ENCODE data around the gene FBN2. TPM values are rescaled to one million over a fixed set of nuclear protein-coding genes. Genes with fewer than 3 reads are reported as not detected.

The FBN2 gene
- total and polyA plus RNA-seq, 2 of the 4 experiments (the other 2 are of a cell fraction), result 26.7 to 69.0 TPM

GRCh38 chr5:128339585-128339984, 198.5 kb downstream of the FBN2 start:
- intact Hi-C loops (cut with micrococcal nuclease), result no loop called here
- Histone ChIP-seq H3K27me3 (ENCODE audit: control insufficient read depth, insufficient read depth, low read length) (no peaks in the 10 kb centered on the region), H3K4me3 (ENCODE audit: insufficient read depth, low read depth, low read length) (no peak overlapping the region), H3K9ac (ENCODE audit: low read depth, low read length) (no peak overlapping the region), H2BK15ac (ENCODE audit: low read depth, low read length) (no peak overlapping the region), H3K4me2 (ENCODE audit: low read depth, low read length) (no peak overlapping the region), H2AFZ (replicated peaks; ENCODE audit: low read length, poor library complexity) (no peak overlapping the region), H4K8ac (ENCODE audit: low read depth in 2 of 2, low read length in 2 of 2) (no peak overlapping the region), H2AK9ac (replicated peaks; ENCODE audit: low read depth, low read length, poor library complexity) (no peak overlapping the region), H3K23ac (ENCODE audit: low read depth, low read length) (no peak overlapping the region), H3K9me3 (ENCODE audit: control insufficient read depth, insufficient read depth, low read length) (no peaks in the 10 kb centered on the region), H4K91ac (ENCODE audit: insufficient read depth, low read depth, low read length) (no peak overlapping the region), H2BK20ac (ENCODE audit: low read depth, low read length) (no peak overlapping the region), H4K5ac (ENCODE audit: low read depth, low read length) (no peak overlapping the region), H3K56ac (ENCODE audit: extremely low read depth, insufficient read depth, low read length) (no peak overlapping the region), H3K4ac (ENCODE audit: low read depth, low read length) (no peak overlapping the region), H3K79me1 (ENCODE audit: low read depth in 1 of 2, low read length in 2 of 2) (no peaks in the 10 kb centered on the region), H3K27ac (ENCODE audit: insufficient read depth, low read length) (no peak overlapping the region), H2AK5ac (ENCODE audit: low read depth, low read length) (no peak overlapping the region), H3K18ac (ENCODE audit: low read depth, low read length) (no peak overlapping the region), H2BK120ac (ENCODE audit: low read depth, low read length) (no peak overlapping the region), H4K20me1 (ENCODE audit: insufficient read depth, low read length) (no peaks in the 10 kb centered on the region), H3K4me1 (ENCODE audit: control insufficient read depth, insufficient read depth, low read length) (no peaks in the 10 kb centered on the region), H3K9me1 (ENCODE audit: insufficient read depth, low read length) (peaks cover 21% of the 10 kb centered on the region; the same call in 1 of the 2 replicates), H3K36me3 (ENCODE audit: control insufficient read depth, insufficient read depth, low read length) (peaks cover 47% of the 10 kb centered on the region), H2BK5ac (ENCODE audit: low read depth, low read length, poor library complexity, severe bottlenecking) (no peak overlapping the region), H3K14ac (replicated peaks; ENCODE audit: low read depth, low read length) (no peak overlapping the region)
- BruUV-seq (replicated peaks), result no TSS peak
- 76% methylated on average over 2 of the region's 3 CpGs; no CpG with 5 or more reads in 1 of the 2 experiments for WGBS, 2 experiments (ENCODE audit: extremely low coverage in 2 of 2, insufficient read length in 1 of 2)
- DNase-seq, result no peak
- in situ Hi-C loops (cut with MboI; ENCODE audit: low sequenced_read_pairs), result no loop called here
- TF ChIP-seq, protein P1, sequence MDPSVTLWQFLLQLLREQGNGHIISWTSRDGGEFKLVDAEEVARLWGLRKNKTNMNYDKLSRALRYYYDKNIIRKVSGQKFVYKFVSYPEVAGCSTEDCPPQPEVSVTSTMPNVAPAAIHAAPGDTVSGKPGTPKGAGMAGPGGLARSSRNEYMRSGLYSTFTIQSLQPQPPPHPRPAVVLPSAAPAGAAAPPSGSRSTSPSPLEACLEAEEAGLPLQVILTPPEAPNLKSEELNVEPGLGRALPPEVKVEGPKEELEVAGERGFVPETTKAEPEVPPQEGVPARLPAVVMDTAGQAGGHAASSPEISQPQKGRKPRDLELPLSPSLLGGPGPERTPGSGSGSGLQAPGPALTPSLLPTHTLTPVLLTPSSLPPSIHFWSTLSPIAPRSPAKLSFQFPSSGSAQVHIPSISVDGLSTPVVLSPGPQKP (IDR thresholded peaks at IDR 0.05; ENCODE audit: borderline replicate concordance, low read depth, low read length), result no peak
- TF ChIP-seq BHLHE40 (IDR thresholded peaks at IDR 0.05; ENCODE audit: low read depth, low read length) (no peak), CHD1 (IDR thresholded peaks at IDR 0.05; ENCODE audit: low read depth, low read length) (no peak), CEBPB (IDR thresholded peaks at IDR 0.05; ENCODE audit: low read depth, low read length) (no peak)
- POLR2A ChIA-PET (ENCODE audit: unreplicated experiment), result no interaction called here
- dilution Hi-C loops (cut with HindIII; ENCODE audit: low sequenced_read_pairs, unreplicated experiment), result no loop called here
- no peak for ATAC-seq (ENCODE audit: low read depth)
- CTCF ChIA-PET, result no interaction called here
